ENCODE measurements around the gene ARRDC2.
"Not testable (repeated sequence)": the region's sequence is repeated elsewhere in the genome, so short reads cannot be mapped to it uniquely, and the experiment has no call there.

DNA sequence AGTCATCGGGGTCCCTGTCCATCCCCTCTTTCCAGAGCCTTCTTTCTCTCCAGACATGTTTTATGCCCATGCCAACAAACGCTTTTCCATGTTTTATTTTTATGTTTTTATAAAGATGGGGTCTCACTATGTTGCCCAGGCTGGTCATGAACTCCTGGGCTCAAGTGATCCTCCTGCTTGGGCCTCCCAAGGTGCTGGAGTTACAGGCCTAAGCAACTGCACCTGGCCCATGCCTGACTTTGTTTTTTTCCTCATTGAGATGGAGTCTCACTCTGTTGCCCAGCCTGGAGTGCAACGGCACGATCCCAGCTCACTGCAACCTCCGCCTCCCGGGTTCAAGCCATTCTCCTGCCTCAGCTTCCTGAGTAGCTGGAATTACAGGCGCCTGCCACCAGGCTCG is 21.4 kb upstream of the ARRDC2 start:
- TF ChIP-seq, protein P1, sequence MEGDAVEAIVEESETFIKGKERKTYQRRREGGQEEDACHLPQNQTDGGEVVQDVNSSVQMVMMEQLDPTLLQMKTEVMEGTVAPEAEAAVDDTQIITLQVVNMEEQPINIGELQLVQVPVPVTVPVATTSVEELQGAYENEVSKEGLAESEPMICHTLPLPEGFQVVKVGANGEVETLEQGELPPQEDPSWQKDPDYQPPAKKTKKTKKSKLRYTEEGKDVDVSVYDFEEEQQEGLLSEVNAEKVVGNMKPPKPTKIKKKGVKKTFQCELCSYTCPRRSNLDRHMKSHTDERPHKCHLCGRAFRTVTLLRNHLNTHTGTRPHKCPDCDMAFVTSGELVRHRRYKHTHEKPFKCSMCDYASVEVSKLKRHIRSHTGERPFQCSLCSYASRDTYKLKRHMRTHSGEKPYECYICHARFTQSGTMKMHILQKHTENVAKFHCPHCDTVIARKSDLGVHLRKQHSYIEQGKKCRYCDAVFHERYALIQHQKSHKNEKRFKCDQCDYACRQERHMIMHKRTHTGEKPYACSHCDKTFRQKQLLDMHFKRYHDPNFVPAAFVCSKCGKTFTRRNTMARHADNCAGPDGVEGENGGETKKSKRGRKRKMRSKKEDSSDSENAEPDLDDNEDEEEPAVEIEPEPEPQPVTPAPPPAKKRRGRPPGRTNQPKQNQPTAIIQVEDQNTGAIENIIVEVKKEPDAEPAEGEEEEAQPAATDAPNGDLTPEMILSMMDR (IDR thresholded peaks at IDR 0.05; ENCODE audit: low read depth, low read length), result not testable (repeated sequence)
- TF ChIP-seq MYC (IDR thresholded peaks at IDR 0.05; ENCODE audit: low read depth, low read length), result not testable (repeated sequence)

Data from NB4 (cell line).